K562 (cell line): ENCODE results near the gene DEDD2.

Source experiments
- ATF1 ChIP-seq, 2 experiments: fragments of 450-650 bp in 1 of 2; IDR thresholded peaks; 2 replicates each; pipeline ENCODE4 v1.6.1; 2016; ENCODE audit warnings: missing compliant biosample characterization in 1 of 2, missing genetic modification characterization in 1 of 2
- HCFC1 ChIP-seq: IDR thresholded peaks from 2 replicates; pipeline ENCODE4 v1.6.1; 2012; ENCODE audit warnings: low read depth, low read length, improper control_type of control experiment
- MAZ ChIP-seq, 2 experiments: fragments of 450-650 bp in 1 of 2; sonication (generic) in 1 of 2; formaldehyde crosslinking; IDR thresholded peaks in 1 of 2; conservative IDR thresholded peaks in 1 of 2; 2 replicates each; pipeline versions ENCODE4 v1.4.0 to v1.5.0; 2020; ENCODE audit warnings: mild to moderate bottlenecking in 1 of 2, missing genetic modification reagents in 1 of 2
- POLR2A ChIP-seq: fragments of 450-650 bp; conservative IDR thresholded peaks from 2 replicates; pipeline ENCODE4 v1.6.1; 2016
- RBM15 ChIP-seq: fragments of 200-400 bp; formaldehyde crosslinking; IDR thresholded peaks from 2 replicates; pipeline ENCODE4 v1.6.1; 2018; ENCODE audit warnings: mild to moderate bottlenecking, low read length, moderate library complexity; ENCODE audit not compliant: insufficient read depth
- SIRT6 ChIP-seq: IDR thresholded peaks from one replicate; pipeline ENCODE4 v1.6.1; 2012; ENCODE audit warnings: low read depth, mild to moderate bottlenecking, control low read depth, inconsistent platforms, low read length, moderate library complexity
- TF ChIP-seq, protein P1 (sequence below): fragments of 250-450 bp; sonication (Bioruptor Pico); IDR thresholded peaks from 2 replicates; pipeline ENCODE4 v1.9.0; 2021; ENCODE audit warnings: mild to moderate bottlenecking
- TF ChIP-seq, protein P2 (sequence below): sonication (generic); formaldehyde crosslinking; IDR thresholded peaks from 2 replicates; pipeline ENCODE4 v1.8.1; 2023; ENCODE audit warnings: mild to moderate bottlenecking, missing genetic modification reagents

DNA sequence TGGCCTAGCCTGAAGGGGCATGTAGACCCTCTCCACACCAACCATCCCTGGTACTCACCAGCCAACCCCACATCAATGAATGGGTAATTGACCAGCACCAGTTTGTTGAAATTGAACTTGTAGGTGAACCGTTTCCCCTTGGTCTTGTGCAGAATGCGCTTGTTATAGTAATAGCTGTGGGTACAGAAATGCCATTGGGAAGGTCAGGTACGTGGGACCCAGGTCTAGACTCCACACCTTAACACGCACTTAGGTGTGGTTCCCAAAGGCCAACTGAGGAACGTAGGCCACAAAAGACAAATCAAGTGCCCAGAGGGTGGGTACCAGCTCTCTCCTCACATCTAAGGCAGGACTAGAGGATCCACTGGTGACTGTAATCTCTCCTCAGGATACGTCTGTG, 32.3 kb upstream of the DEDD2 start:
- TF ChIP-seq RBM15 (no peak), HCFC1 (no peak), MAZ (CRISPR knock-in tag; conservative IDR thresholded peaks at IDR 0.05 in 1 of 2, IDR thresholded peaks at IDR 0.05 in 1 of 2) (no peak), ATF1 (CRISPR knock-in tag; IDR thresholded peaks at IDR 0.05) (no peak), ATF1 (tag; IDR thresholded peaks at IDR 0.05) (no peak), SIRT6 (no peak), POLR2A (no peak)
- TF ChIP-seq, protein P1, sequence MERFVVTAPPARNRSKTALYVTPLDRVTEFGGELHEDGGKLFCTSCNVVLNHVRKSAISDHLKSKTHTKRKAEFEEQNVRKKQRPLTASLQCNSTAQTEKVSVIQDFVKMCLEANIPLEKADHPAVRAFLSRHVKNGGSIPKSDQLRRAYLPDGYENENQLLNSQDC (CRISPR knock-in tag): no peak
- TF ChIP-seq, protein P2, sequence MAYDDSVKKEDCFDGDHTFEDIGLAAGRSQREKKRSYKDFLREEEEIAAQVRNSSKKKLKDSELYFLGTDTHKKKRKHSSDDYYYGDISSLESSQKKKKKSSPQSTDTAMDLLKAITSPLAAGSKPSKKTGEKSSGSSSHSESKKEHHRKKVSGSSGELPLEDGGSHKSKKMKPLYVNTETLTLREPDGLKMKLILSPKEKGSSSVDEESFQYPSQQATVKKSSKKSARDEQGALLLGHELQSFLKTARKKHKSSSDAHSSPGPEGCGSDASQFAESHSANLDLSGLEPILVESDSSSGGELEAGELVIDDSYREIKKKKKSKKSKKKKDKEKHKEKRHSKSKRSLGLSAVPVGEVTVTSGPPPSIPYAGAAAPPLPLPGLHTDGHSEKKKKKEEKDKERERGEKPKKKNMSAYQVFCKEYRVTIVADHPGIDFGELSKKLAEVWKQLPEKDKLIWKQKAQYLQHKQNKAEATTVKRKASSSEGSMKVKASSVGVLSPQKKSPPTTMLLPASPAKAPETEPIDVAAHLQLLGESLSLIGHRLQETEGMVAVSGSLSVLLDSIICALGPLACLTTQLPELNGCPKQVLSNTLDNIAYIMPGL (CRISPR knock-in tag): no peak
